ENCODE data around the gene PKD2L1.

GRCh38 chr10:100372415-100373297 lies 42.6 kb upstream of the PKD2L1 start:
- TF ChIP-seq CTCF (IDR thresholded peaks at IDR 0.05; ENCODE audit: insufficient read depth, low read depth, low read length) (no peak), EZH2 (IDR thresholded peaks at IDR 0.05; ENCODE audit: insufficient read depth, low read length) (no peak)

Data from astrocyte (in vitro differentiated cells and primary cell).